Mucosa of stomach (tissue), 1 donor: ENCODE measurements around the gene ZNF445.
"Not testable (repeated sequence)": the region's sequence is repeated elsewhere in the genome, so short reads cannot be mapped to it uniquely, and the experiment has no call there.

Experiments
- H3K27me3 ChIP-seq: one replicate; pipeline ENCODE4 v1.7.0; 2013; ENCODE audit warnings: mild to moderate bottlenecking, low read length; ENCODE audit not compliant: control insufficient read depth, insufficient read depth
- H3K36me3 ChIP-seq: one replicate; pipeline ENCODE4 v1.7.0; 2013; ENCODE audit warnings: low read length; ENCODE audit not compliant: control insufficient read depth, insufficient read depth
- H3K4me1 ChIP-seq: one replicate; pipeline ENCODE4 v1.7.0; 2013; ENCODE audit warnings: mild to moderate bottlenecking, low read length; ENCODE audit not compliant: control insufficient read depth, insufficient read depth
- H3K4me3 ChIP-seq: one replicate; pipeline ENCODE4 v1.7.0; 2013; ENCODE audit warnings: low read length
- H3K9ac ChIP-seq: one replicate; pipeline ENCODE4 v1.7.0; 2013; ENCODE audit warnings: mild to moderate bottlenecking, low read length, moderate library complexity
- H3K9me3 ChIP-seq: one replicate; pipeline ENCODE4 v1.7.0; 2013; ENCODE audit warnings: mild to moderate bottlenecking, low read length, moderate library complexity; ENCODE audit not compliant: control insufficient read depth
- donor health status: Pancreatic carcinoma.

The ZNF445 gene

GRCh38 chr3:44412365-44412764 is 65.1 kb downstream of the ZNF445 start:
- Histone ChIP-seq H3K4me1 (no peaks in the 10 kb centered on the region), H3K27me3 (no peaks in the 10 kb centered on the region), H3K9ac (no peak overlapping the region), H3K4me3 (no peak overlapping the region), H3K36me3 (no peaks in the 10 kb centered on the region), H3K9me3 (no peaks in the 10 kb centered on the region)

GRCh38 chr3:44411031-44411645 is 66.3 kb downstream of the ZNF445 start:
- no peak overlapping the region for H3K9ac ChIP-seq
- H3K9me3 ChIP-seq: no peaks in the 10 kb centered on the region
- H3K36me3 ChIP-seq: no peaks in the 10 kb centered on the region
- no peaks in the 10 kb centered on the region for H3K4me1 ChIP-seq
- no peaks in the 10 kb centered on the region for H3K27me3 ChIP-seq
- no peak overlapping the region for H3K4me3 ChIP-seq

- Histone ChIP-seq H3K9ac (no peak overlapping the region), H3K4me3 (no peak overlapping the region), H3K36me3 (no peaks in the 10 kb centered on the region), H3K4me1 (no peaks in the 10 kb centered on the region), H3K9me3 (no peaks in the 10 kb centered on the region), H3K27me3 (no peaks in the 10 kb centered on the region)
These were observed 67.6 kb downstream of the ZNF445 start for GRCh38 chr3:44409640-44410410.

GRCh38 chr3:44402548-44402947 is 74.9 kb downstream of the ZNF445 start:
- Histone ChIP-seq H3K27me3 (no peaks in the 10 kb centered on the region), H3K4me1 (no peaks in the 10 kb centered on the region), H3K9me3 (no peaks in the 10 kb centered on the region), H3K36me3 (no peaks in the 10 kb centered on the region), H3K4me3 (no peak overlapping the region), H3K9ac (no peak overlapping the region)

GRCh38 chr3:44400771-44401170 is 76.7 kb downstream of the ZNF445 start:
- no peaks in the 10 kb centered on the region for H3K27me3 ChIP-seq
- no peak overlapping the region for H3K9ac ChIP-seq
- no peaks in the 10 kb centered on the region for H3K36me3 ChIP-seq
- no peak overlapping the region for H3K4me3 ChIP-seq
- H3K9me3 ChIP-seq: no peaks in the 10 kb centered on the region
- no peaks in the 10 kb centered on the region for H3K4me1 ChIP-seq

GRCh38 chr3:44398853-44399252 is 78.6 kb downstream of the ZNF445 start:
- H3K4me1 ChIP-seq: no peaks in the 10 kb centered on the region
- no peaks in the 10 kb centered on the region for H3K27me3 ChIP-seq
- no peaks in the 10 kb centered on the region for H3K36me3 ChIP-seq
- H3K9me3 ChIP-seq: no peaks in the 10 kb centered on the region
- no peak overlapping the region for H3K9ac ChIP-seq
- no peak overlapping the region for H3K4me3 ChIP-seq

GRCh38 chr3:44398271-44398670 is 79.2 kb downstream of the ZNF445 start:
- not testable (repeated sequence) for H3K9ac ChIP-seq, H3K9me3 ChIP-seq, H3K4me1 ChIP-seq, H3K27me3 ChIP-seq, H3K4me3 ChIP-seq, H3K36me3 ChIP-seq

GRCh38 chr3:44396200-44397171 is 81.0 kb downstream of the ZNF445 start:
- H3K27me3 ChIP-seq: no peaks in the 10 kb centered on the region
- H3K4me1 ChIP-seq: no peaks in the 10 kb centered on the region
- H3K4me3 ChIP-seq: no peak overlapping the region
- no peaks in the 10 kb centered on the region for H3K36me3 ChIP-seq
- no peak overlapping the region for H3K9ac ChIP-seq
- H3K9me3 ChIP-seq: no peaks in the 10 kb centered on the region

- Histone ChIP-seq H3K4me1 (no peaks in the 10 kb centered on the region), H3K27me3 (no peaks in the 10 kb centered on the region), H3K4me3 (no peak overlapping the region), H3K9ac (no peak overlapping the region), H3K9me3 (no peaks in the 10 kb centered on the region), H3K36me3 (no peaks in the 10 kb centered on the region)
These were observed 81.8 kb downstream of the ZNF445 start for GRCh38 chr3:44395714-44396113.

GRCh38 chr3:44392489-44392888 is 85.0 kb downstream of the ZNF445 start:
- Histone ChIP-seq H3K36me3 (no peaks in the 10 kb centered on the region), H3K9ac (no peak overlapping the region), H3K9me3 (no peaks in the 10 kb centered on the region), H3K4me1 (no peaks in the 10 kb centered on the region), H3K4me3 (no peak overlapping the region), H3K27me3 (no peaks in the 10 kb centered on the region)

GRCh38 chr3:44387404-44387803 is 90.1 kb downstream of the ZNF445 start:
- Histone ChIP-seq H3K27me3 (no peaks in the 10 kb centered on the region), H3K36me3 (no peaks in the 10 kb centered on the region), H3K4me3 (no peak overlapping the region), H3K9ac (no peak overlapping the region), H3K4me1 (no peaks in the 10 kb centered on the region), H3K9me3 (no peaks in the 10 kb centered on the region)
